Sigmoid colon (tissue), 4 donors: Measurements from ENCODE around the gene MLLT3.

Experiments used
- EP300 ChIP-seq, 4 donors: sonication (generic); formaldehyde crosslinking; IDR thresholded peaks; one replicate each; pipeline ENCODE4 v1.6.1; 2017; ENCODE audit warnings: antibody characterized with exemption in 4 of 4
- POLR2A ChIP-seq, 2 donors: fragments of 450-650 bp; IDR thresholded peaks; one replicate each; pipeline ENCODE4 v1.6.1; 2016; ENCODE audit warnings: antibody characterized with exemption in 2 of 2, mild to moderate bottlenecking in 2 of 2, moderate library complexity in 2 of 2
- POLR2AphosphoS5 ChIP-seq, 4 donors: sonication (generic); formaldehyde crosslinking; IDR thresholded peaks; one replicate each; pipeline ENCODE4 v1.6.1; 2017; ENCODE audit warnings: antibody characterized with exemption in 4 of 4
- TF ChIP-seq, protein P1 (sequence below), 4 experiments: fragments of 450-650 bp in 3 of 4; fragments of 200-600 bp in 1 of 4; IDR thresholded peaks; one replicate each; pipeline ENCODE4 v1.5.1; 2016 to 2019; ENCODE audit warnings: antibody characterized with exemption in 4 of 4, mild to moderate bottlenecking in 3 of 4, moderate library complexity in 2 of 4

DNA sequence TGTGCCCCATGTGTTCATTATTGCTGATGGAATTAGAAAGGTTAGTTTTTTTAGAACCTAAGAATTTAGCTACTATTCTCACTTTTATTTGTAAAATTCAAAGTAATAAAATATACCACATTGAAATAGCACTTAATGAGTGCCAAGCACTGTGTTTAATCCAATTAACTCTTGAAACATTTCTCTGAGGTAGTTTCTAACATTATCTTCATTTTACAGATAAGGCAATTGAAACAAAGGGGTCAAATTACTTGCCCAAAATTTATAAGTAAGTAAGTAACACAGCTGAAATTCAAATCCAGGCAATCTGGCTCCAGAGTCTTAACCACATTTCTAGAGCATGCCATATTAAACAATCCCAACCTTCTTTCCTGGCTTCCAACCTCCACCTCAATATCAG, 84.2 kb downstream of the MLLT3 start:
- TF ChIP-seq EP300 (IDR thresholded peaks at IDR 0.05) (no peak), POLR2A (IDR thresholded peaks at IDR 0.05) (no peak), POLR2AphosphoS5 (IDR thresholded peaks at IDR 0.05) (no peak)
- TF ChIP-seq, protein P1, sequence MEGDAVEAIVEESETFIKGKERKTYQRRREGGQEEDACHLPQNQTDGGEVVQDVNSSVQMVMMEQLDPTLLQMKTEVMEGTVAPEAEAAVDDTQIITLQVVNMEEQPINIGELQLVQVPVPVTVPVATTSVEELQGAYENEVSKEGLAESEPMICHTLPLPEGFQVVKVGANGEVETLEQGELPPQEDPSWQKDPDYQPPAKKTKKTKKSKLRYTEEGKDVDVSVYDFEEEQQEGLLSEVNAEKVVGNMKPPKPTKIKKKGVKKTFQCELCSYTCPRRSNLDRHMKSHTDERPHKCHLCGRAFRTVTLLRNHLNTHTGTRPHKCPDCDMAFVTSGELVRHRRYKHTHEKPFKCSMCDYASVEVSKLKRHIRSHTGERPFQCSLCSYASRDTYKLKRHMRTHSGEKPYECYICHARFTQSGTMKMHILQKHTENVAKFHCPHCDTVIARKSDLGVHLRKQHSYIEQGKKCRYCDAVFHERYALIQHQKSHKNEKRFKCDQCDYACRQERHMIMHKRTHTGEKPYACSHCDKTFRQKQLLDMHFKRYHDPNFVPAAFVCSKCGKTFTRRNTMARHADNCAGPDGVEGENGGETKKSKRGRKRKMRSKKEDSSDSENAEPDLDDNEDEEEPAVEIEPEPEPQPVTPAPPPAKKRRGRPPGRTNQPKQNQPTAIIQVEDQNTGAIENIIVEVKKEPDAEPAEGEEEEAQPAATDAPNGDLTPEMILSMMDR (IDR thresholded peaks at IDR 0.05) = no peak
